Stimulated activated naive B cell treated with anti-CD40 and anti-IgM and Interleukin-4, amounts not matched to agents 10 μg/mL and 1 μg/mL and 100 μg/mL, for 72 hours (primary cell): ENCODE data around the gene CERK.

Source experiments
- ATAC-seq, 2 donors: fragments of 150-1000 bp; cut with Tn5 transposase; replicated peaks; 2 replicates each; pipeline ENCODE4 v1.10.0; 2021; ENCODE audit warnings: moderate library complexity in 1 of 2
- DNase-seq: peaks from one replicate; pipeline ENCODE4 v3.0.0; 2021
- H3K27ac Mint-ChIP-seq: one replicate; pipeline ENCODE4 v1.8.0; 2022; ENCODE audit warnings: mild to moderate bottlenecking, mixed read lengths
- H3K27me3 Mint-ChIP-seq, 2 donors: one replicate each; pipeline ENCODE4 v1.8.0; 2022; ENCODE audit warnings: mixed read lengths in 2 of 2
- H3K36me3 Mint-ChIP-seq, 2 donors: one replicate each; pipeline ENCODE4 v1.8.0; 2022; ENCODE audit warnings: mixed read lengths in 2 of 2, mild to moderate bottlenecking in 1 of 2
- H3K4me1 Mint-ChIP-seq, 2 donors: one replicate each; pipeline ENCODE4 v1.8.0; 2022; ENCODE audit warnings: mixed read lengths in 2 of 2, mild to moderate bottlenecking in 1 of 2
- H3K4me3 Mint-ChIP-seq, 2 donors: one replicate each; pipeline ENCODE4 v1.8.0; 2022; ENCODE audit warnings: mild to moderate bottlenecking in 2 of 2, mixed read lengths in 2 of 2, moderate library complexity in 1 of 2
- H3K9me3 Mint-ChIP-seq, 2 donors: one replicate each; pipeline ENCODE4 v1.8.0; 2022; ENCODE audit warnings: mixed read lengths in 2 of 2, mild to moderate bottlenecking in 1 of 2

Gene CERK

DNA sequence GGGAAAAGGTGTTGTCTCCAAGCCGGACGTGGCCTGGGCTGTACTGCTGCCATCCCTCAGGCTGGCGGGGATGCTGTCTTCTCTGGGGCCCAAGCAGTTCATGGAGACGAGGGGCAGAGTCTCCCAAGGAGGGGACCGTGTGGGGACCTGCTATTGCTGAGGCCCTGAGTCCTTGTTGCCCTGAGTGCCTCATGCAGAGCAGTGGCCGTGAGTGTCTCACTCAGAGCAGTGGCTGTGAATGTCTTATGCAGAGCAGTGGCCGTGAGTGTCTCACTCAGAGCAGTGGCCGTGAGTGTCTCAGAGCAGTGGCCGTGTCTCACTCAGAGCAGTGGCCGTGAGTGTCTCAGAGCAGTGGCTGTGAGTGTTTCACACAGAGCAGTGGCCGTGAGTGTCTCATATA is 63.1 kb downstream of the CERK start:
- Mint-ChIP-seq H3K36me3 (peaks cover 41 to 65% of the 10 kb centered on the region in 2 donors), H3K27ac (peak overlapping the region; percentile 91), H3K27me3 (no peaks in the 10 kb centered on the region), H3K4me1 (peaks cover 36 to 59% of the 10 kb centered on the region in 2 donors), H3K9me3 (no peaks in the 10 kb centered on the region), H3K4me3 (peak overlapping the region; percentile 81 to 92)
- ATAC-seq (peak; percentile 2 to 14), DNase-seq (no peak)

GRCh38 chr22:46674367-46674781 is 63.7 kb downstream of the CERK start:
- Mint-ChIP-seq H3K27me3 (no peaks in the 10 kb centered on the region), H3K9me3 (no peaks in the 10 kb centered on the region), H3K4me3 (peak overlapping the region; percentile 81 to 92), H3K36me3 (peaks cover 44 to 70% of the 10 kb centered on the region in 2 donors), H3K27ac (peak overlapping the region; percentile 91), H3K4me1 (peaks cover 38 to 59% of the 10 kb centered on the region in 2 donors)
- ATAC-seq (peak; percentile 87 to 89), DNase-seq (peak; percentile 90)

GRCh38 chr22:46673662-46674236 is 64.3 kb downstream of the CERK start:
- Mint-ChIP-seq H3K27ac (peak overlapping the region; percentile 91), H3K36me3 (peaks cover 49 to 76% of the 10 kb centered on the region in 2 donors), H3K4me1 (peaks cover 38 to 59% of the 10 kb centered on the region in 2 donors), H3K4me3 (peak overlapping the region; percentile 81 to 92), H3K9me3 (no peaks in the 10 kb centered on the region), H3K27me3 (no peaks in the 10 kb centered on the region)
- peak; percentile 29 for DNase-seq
- ATAC-seq, result peak; percentile 41 to 42

DNA sequence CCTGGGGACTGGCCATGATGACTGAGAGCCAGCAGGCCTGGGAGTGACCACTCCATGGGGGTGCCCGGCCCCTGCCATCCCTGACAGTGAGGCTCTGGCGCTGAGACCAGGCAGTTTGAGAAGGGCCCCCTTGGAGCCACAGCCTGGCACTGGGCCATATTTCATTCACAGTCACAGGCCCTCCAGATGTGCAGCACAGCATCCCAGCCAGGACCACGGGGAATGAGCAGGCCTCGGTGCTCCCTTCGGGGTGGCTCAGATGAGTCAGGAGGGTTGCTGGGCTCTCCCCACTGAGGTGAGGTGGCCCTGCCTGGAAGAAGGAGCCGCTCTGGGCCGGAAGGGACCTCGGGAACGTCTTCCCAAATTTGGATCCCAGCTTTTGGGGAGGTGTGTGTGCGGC is 64.8 kb downstream of the CERK start:
- DNase-seq (no peak), ATAC-seq (no peak)
- no peaks in the 10 kb centered on the region for H3K9me3 Mint-ChIP-seq
- peak overlapping the region; percentile 91 for H3K27ac Mint-ChIP-seq
- peaks cover 38 to 59% of the 10 kb centered on the region in 2 donors for H3K4me1 Mint-ChIP-seq
- H3K27me3 Mint-ChIP-seq, result no peaks in the 10 kb centered on the region
- peak overlapping the region; percentile 81 to 92 for H3K4me3 Mint-ChIP-seq
- peaks cover 50 to 77% of the 10 kb centered on the region in 2 donors for H3K36me3 Mint-ChIP-seq

- Mint-ChIP-seq H3K27me3 (no peaks in the 10 kb centered on the region), H3K4me3 (peak overlapping the region; percentile 67 to 92), H3K36me3 (peaks cover 46 to 76% of the 10 kb centered on the region in 2 donors), H3K27ac (peak overlapping the region; percentile 60), H3K9me3 (no peaks in the 10 kb centered on the region), H3K4me1 (peaks cover 35 to 54% of the 10 kb centered on the region in 2 donors)
- no peak for ATAC-seq
- DNase-seq, result no peak
These were observed 65.3 kb downstream of the CERK start for GRCh38 chr22:46672731-46673130.

GRCh38 chr22:46671824-46672432 is 66.1 kb downstream of the CERK start:
- peaks cover 34 to 46% of the 10 kb centered on the region in 2 donors for H3K4me1 Mint-ChIP-seq
- peak overlapping the region; percentile 67 to 92 for H3K4me3 Mint-ChIP-seq
- peak in 1 of 2 donors; percentile 27 for ATAC-seq
- no peaks in the 10 kb centered on the region for H3K9me3 Mint-ChIP-seq
- DNase-seq, result no peak
- peaks cover 44 to 76% of the 10 kb centered on the region in 2 donors for H3K36me3 Mint-ChIP-seq
- no peaks in the 10 kb centered on the region for H3K27me3 Mint-ChIP-seq
- peak overlapping the region; percentile 90 for H3K27ac Mint-ChIP-seq

DNA sequence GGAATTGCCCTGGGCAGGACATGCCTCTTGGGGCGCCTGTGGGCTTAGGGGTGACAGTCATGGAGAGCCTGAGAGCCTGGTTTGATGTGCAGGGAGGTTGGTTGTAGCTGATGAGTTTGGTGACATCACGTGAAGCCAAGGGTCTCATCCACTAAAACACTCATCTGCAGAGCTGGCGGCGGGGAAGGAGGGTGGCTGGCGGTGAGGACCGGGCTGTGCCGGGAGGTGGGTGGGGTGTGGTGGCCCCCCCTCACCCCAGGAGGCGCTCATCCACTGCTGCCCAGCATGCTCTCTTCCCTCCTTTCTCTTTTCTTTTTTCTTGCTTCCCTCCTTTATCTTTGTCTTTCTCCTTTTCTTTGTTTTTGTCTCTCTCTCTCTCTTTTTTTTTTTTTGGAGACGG is 68.9 kb downstream of the CERK start:
- H3K4me1 Mint-ChIP-seq, result peaks cover 23 to 26% of the 10 kb centered on the region in 2 donors
- ATAC-seq, result no peak
- H3K4me3 Mint-ChIP-seq, result no peak overlapping the region
- peaks cover 45 to 69% of the 10 kb centered on the region in 2 donors for H3K36me3 Mint-ChIP-seq
- H3K27ac Mint-ChIP-seq, result peak overlapping the region; percentile 73
- H3K9me3 Mint-ChIP-seq, result no peaks in the 10 kb centered on the region
- DNase-seq, result no peak
- H3K27me3 Mint-ChIP-seq, result no peaks in the 10 kb centered on the region

- ATAC-seq (no peak), DNase-seq (no peak)
- Mint-ChIP-seq H3K4me1 (peaks cover 14 to 15% of the 10 kb centered on the region in 2 donors), H3K27ac (no peak overlapping the region), H3K27me3 (no peaks in the 10 kb centered on the region), H3K36me3 (peaks cover 49 to 64% of the 10 kb centered on the region in 2 donors), H3K9me3 (no peaks in the 10 kb centered on the region), H3K4me3 (no peak overlapping the region)
These were observed 69.9 kb downstream of the CERK start for GRCh38 chr22:46668116-46668515.

- ATAC-seq (no peak), DNase-seq (no peak)
- no peaks in the 10 kb centered on the region for H3K27me3 Mint-ChIP-seq
- no peak overlapping the region for H3K27ac Mint-ChIP-seq
- peaks cover 49 to 63% of the 10 kb centered on the region in 2 donors for H3K36me3 Mint-ChIP-seq
- H3K9me3 Mint-ChIP-seq, result no peaks in the 10 kb centered on the region
- no peak overlapping the region for H3K4me3 Mint-ChIP-seq
- peaks cover 6% of the 10 kb centered on the region in 2 donors for H3K4me1 Mint-ChIP-seq
These were observed 70.8 kb downstream of the CERK start for GRCh38 chr22:46667245-46667623.

DNA sequence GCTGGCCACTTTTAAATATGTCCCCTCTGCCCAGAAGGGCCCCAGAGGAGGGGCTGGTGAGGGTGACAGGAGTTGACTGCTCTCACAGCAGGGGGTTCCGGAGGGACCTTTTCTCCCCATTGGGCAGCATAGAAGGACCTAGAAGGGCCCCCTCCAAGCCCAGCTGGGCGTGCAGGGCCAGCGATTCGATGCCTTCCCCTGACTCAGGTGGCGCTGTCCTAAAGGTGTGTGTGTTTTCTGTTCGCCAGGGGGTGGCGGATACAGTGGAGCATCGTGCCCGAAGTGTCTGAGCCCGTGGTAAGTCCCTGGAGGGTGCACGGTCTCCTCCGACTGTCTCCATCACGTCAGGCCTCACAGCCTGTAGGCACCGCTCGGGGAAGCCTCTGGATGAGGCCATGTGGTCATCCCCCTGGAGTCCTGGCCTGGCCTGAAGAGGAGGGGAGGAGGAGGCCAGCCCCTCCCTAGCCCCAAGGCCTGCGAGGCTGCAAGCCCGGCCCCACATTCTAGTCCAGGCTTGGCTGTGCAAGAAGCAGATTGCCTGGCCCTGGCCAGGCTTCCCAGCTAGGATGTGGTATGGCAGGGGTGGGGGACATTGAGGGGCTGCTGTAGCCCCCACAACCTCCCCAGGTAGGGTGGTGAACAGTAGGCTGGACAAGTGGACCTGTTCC is 71.3 kb downstream of the CERK start:
- Mint-ChIP-seq H3K9me3 (no peaks in the 10 kb centered on the region), H3K27ac (no peak overlapping the region), H3K27me3 (no peaks in the 10 kb centered on the region), H3K4me1 (peaks cover 1 to 3% of the 10 kb centered on the region in 2 donors), H3K4me3 (no peak overlapping the region), H3K36me3 (peaks cover 46 to 63% of the 10 kb centered on the region in 2 donors)
- DNase-seq (no peak), ATAC-seq (no peak)

DNA sequence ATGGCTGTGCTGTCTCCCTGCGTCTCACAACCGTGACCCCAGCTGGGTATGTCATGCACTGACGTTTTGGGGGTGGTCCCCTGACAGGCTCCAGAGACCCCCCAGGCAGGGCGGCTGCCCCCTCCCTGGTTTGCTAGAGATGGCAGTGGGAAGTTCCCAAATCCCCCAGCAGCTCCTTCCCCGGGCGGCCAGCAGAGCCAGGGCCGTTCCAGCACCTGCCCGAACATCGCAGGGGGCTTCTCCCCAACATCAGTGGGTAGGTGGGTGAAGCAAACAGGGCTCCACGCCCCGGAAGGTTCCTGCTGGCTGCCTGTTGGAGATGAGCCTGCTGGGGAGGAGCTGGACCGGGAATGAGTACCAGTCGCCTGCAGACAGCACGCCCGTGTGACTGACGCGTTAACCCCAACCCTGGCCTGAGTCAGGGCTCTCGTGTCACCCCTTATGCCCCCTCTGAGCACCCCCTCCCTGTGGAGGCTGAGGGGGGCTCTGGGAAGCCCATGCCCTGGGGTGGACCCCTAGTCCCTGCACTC is 72.2 kb downstream of the CERK start:
- Mint-ChIP-seq H3K4me1 (peaks cover 4 to 7% of the 10 kb centered on the region in 2 donors), H3K27me3 (no peaks in the 10 kb centered on the region), H3K27ac (peak overlapping the region; percentile 14), H3K4me3 (no peak overlapping the region), H3K36me3 (peaks cover 43 to 63% of the 10 kb centered on the region in 2 donors), H3K9me3 (no peaks in the 10 kb centered on the region)
- ATAC-seq (no peak), DNase-seq (no peak)

GRCh38 chr22:46665151-46665695 is 72.8 kb downstream of the CERK start:
- H3K36me3 Mint-ChIP-seq, result peaks cover 43 to 65% of the 10 kb centered on the region in 2 donors
- peaks cover 7 to 12% of the 10 kb centered on the region in 2 donors for H3K4me1 Mint-ChIP-seq
- no peak for ATAC-seq
- H3K27ac Mint-ChIP-seq, result peak overlapping the region; percentile 14
- no peak for DNase-seq
- H3K9me3 Mint-ChIP-seq, result no peaks in the 10 kb centered on the region
- no peaks in the 10 kb centered on the region for H3K27me3 Mint-ChIP-seq
- H3K4me3 Mint-ChIP-seq, result no peak overlapping the region

DNA sequence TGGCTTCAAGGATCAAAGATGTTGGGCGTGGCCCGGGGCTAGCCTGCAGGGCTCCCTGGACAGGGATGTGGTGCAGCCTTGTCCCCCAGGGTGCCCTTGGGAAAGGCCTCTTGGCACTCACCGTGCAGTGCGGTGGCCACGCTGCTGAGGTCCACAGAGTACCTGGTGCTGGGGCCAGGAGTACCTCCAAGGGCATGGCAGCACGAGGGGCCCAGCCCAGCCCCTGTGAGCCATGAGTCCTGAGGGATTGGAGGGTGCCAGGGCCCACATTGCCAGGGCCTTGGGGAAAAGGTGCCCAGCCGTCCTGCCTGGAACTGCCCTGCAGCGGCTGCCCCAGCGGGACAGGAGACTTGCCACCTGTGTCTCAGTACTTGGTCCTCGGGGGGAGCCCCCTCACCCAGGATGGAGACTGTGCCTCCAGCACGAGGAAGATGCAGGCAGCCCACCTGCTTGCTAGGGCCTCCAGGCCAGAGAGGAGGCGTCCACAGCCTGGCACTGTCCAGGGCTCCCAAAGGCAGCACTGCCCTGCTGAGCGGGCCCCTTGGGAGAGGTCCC is 73.7 kb downstream of the CERK start:
- H3K36me3 Mint-ChIP-seq, result peaks cover 37 to 63% of the 10 kb centered on the region in 2 donors
- H3K9me3 Mint-ChIP-seq, result no peaks in the 10 kb centered on the region
- H3K4me1 Mint-ChIP-seq, result peaks cover 9 to 18% of the 10 kb centered on the region in 2 donors
- DNase-seq, result no peak
- no peak for ATAC-seq
- no peak overlapping the region for H3K27ac Mint-ChIP-seq
- H3K27me3 Mint-ChIP-seq, result no peaks in the 10 kb centered on the region
- no peak overlapping the region for H3K4me3 Mint-ChIP-seq

DNA sequence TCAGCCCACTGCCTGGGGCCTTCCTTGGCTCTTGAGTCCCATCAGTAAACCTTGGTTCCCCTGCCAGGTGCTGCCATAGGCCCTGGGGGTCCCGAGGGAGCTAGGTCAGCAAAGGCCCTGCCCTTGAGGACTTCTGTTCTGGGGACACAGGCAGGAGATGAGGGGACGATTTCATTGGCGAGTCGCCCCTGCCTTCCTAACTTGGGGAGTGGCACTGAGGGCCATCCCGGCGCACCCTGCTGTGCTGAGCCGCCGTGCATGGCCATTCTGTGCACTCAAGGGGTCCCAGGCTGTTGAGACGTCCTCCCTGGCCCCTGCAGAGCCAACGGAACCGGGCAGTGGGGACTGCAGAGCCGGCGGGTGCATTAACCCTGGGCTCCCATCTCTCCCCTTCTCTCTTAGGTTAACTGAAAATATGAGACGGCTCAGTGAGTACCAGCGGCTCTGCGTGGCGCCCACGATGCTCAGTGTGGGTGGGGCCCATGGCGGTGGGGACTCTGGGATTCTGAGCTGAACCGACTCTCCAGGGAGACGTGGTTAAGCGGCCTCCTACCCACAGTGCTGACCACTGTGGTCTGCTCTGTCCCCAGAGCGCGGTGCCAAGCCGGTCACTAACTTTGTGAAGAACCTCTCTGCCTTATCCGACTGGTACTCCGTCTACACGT is 74.5 kb downstream of the CERK start:
- Mint-ChIP-seq H3K36me3 (peaks cover 38 to 63% of the 10 kb centered on the region in 2 donors), H3K4me3 (no peak overlapping the region), H3K27ac (no peak overlapping the region), H3K4me1 (peaks cover 10 to 21% of the 10 kb centered on the region in 2 donors), H3K27me3 (no peaks in the 10 kb centered on the region), H3K9me3 (no peaks in the 10 kb centered on the region)
- DNase-seq, result no peak
- no peak for ATAC-seq
